NCI-H2227 (cell line): ENCODE data around the gene UBXN1.

Source experiments
- DNase-seq: peaks from one replicate; lab custom pipeline; 2025; ENCODE audit not compliant: unreplicated experiment; lab: John Stamatoyannopoulos, UW

The UBXN1 gene

DNA sequence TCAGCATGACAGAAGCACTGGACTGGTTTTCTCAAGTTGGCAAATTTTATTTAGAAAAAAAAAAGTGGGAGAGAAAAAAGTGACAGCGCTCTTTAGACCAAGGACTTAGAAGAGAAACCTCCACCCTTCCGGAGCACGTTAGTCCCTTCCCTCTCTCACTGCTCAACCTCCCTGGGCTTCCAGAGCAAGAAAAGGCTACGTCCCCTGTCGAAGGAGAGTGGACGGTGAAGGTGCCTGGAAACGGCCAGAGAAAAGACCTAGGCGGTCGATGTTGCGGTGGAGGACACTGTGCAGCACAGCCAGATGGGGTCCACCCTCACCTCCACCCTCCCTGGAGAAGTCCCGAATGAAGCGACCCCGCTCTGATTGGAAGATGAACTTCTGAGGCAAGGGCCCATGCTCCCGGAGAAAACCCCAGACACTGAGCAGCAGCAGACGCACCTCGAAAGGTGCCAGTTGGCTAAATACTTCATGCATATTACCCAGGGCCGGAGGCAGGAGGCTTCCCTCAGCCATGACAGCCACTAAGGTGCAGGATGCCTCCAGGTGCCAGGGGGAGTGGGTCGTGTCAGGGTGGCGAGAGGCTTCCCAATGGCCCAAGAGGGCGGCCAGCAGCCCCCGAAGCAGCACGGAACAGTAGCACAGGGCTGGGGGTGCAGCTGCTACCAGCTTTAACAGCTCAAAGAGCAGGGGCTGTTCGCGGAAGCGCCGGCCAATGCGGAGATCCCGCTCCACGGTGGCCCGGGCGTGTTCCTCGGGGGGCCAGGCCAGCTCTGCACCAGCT, 31.9 kb downstream of the UBXN1 start:
- DNase-seq = no peak

GRCh38 chr11:62645946-62646824, 32.7 kb downstream of the UBXN1 start, which contains the start of gene GANAB:
Gene GANAB (minus strand): TSS chr11:62646613. CDS start chr11:62646599, 14 bp downstream.
- peak; percentile 99 for DNase-seq

DNA sequence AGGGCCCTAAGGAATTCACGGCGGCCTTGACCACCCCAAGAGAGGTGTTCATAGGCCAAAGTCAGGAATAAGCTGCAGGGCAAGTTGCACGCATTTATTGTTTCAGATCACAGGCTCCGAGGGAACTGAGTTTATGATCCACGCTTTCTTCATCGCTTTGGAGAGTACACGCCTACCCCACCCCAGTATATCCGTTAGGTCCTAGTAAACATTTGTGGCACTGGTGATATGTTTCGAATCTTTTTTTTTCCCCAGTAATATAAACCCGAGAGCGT, 33.3 kb downstream of the UBXN1 start:
- DNase-seq = no peak

- no peak for DNase-seq
Measured at GRCh38 chr11:62644220-62644619, 34.7 kb downstream of the UBXN1 start.

DNA sequence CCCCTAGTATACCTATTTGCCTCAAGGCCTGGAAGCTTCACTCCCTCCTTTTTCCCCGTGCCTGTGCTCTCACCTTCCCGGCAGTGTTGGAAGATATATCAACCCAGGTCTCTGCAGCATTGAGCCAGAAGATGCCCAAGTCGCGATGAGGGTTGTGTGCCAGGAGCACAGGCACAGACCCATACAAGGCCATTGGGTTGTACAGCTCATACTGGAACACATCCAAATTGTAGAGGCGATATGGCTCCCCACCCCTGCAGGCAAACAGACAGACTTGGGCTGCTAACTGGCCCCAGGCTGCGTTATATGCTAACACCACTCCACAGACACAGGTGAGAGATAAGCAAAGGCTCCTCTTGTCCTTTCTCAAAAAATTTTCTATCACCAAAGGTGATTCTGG, 46.4 kb downstream of the UBXN1 start:
- DNase-seq = no peak

DNA sequence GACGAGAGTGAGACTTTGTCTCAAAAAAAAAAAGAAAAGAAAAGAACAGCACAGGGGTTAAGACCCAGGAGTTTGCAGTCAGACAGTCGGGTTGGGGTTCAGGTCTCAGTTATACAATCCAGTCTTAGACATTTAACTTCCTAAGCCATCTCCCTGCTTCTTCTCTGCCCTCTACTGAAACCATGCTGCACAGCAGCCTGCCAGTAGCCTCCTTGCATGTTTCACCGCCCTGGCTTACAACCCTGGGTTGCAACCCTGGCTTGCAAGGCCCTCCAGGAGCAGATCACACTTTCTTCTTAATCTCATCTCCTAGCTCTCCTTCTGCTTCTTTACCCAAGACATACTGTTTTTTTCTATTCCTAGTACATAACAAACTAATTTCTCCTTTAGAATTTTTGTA, 51.2 kb downstream of the UBXN1 start:
- no peak for DNase-seq
